NCI-H2171 (cell line): ENCODE measurements around the gene NF1.
"Not testable (repeated sequence)": the region's sequence is repeated elsewhere in the genome, so short reads cannot be mapped to it uniquely, and the experiment has no call there.

ENCODE experiments used
- DNase-seq: peaks from one replicate; lab custom pipeline; 2025; lab: John Stamatoyannopoulos, UW

NF1 gene

GRCh38 chr17:31295489-31295871 is 200.7 kb downstream of the NF1 start:
- no peak for DNase-seq

GRCh38 chr17:31296142-31296541 is 201.4 kb downstream of the NF1 start:
- DNase-seq: no peak

GRCh38 chr17:31297090-31297489 is 202.3 kb downstream of the NF1 start, which contains the start of gene OMG:
TSS of gene OMG (minus strand) at chr17:31297239. CDS start at chr17:31296331, 908 bp downstream.
- no peak for DNase-seq

- DNase-seq: peak; percentile 22
These were observed 204.8 kb downstream of the NF1 start for GRCh38 chr17:31299624-31300023.

GRCh38 chr17:31307640-31308039 is 212.9 kb downstream of the NF1 start:
- DNase-seq: no peak

GRCh38 chr17:31308372-31309334 is 213.9 kb downstream of the NF1 start:
- no peak for DNase-seq

- no peak for DNase-seq
These were observed 214.8 kb downstream of the NF1 start for GRCh38 chr17:31309556-31309955.

- DNase-seq: no peak
These were observed 215.5 kb downstream of the NF1 start for GRCh38 chr17:31310260-31310659.

- DNase-seq: no peak
These were observed 216.1 kb downstream of the NF1 start for GRCh38 chr17:31310886-31311285.

GRCh38 chr17:31311526-31311925 is 216.7 kb downstream of the NF1 start:
- no peak for DNase-seq

GRCh38 chr17:31312223-31312622 is 217.4 kb downstream of the NF1 start:
- DNase-seq: not testable (repeated sequence)

- DNase-seq: no peak
These were observed 219.4 kb downstream of the NF1 start, which contains the start of gene EVI2B for GRCh38 chr17:31313982-31314781. TSS of gene EVI2B (minus strand) at chr17:31314054. CDS start at chr17:31305609, 8,445 bp downstream.

GRCh38 chr17:31314782-31315100 is 220.0 kb downstream of the NF1 start:
- no peak for DNase-seq

GRCh38 chr17:31318298-31318801 is 223.6 kb downstream of the NF1 start:
- DNase-seq: no peak

GRCh38 chr17:31318851-31319661 is 224.3 kb downstream of the NF1 start:
- no peak for DNase-seq

GRCh38 chr17:31320241-31320640 is 225.5 kb downstream of the NF1 start:
- DNase-seq: no peak

GRCh38 chr17:31320791-31321190 is 226.0 kb downstream of the NF1 start:
- no peak for DNase-seq

GRCh38 chr17:31321481-31321880 is 226.7 kb downstream of the NF1 start, which contains the start of gene EVI2A:
TSS of gene EVI2A (minus strand) at chr17:31321622. CDS start at chr17:31319013, 2,609 bp downstream.
- DNase-seq: no peak

- no peak for DNase-seq
These were observed 227.2 kb downstream of the NF1 start for GRCh38 chr17:31321966-31322365.

- no peak for DNase-seq
These were observed 228.8 kb downstream of the NF1 start for GRCh38 chr17:31323551-31323950.

GRCh38 chr17:31327534-31328159 is 232.9 kb downstream of the NF1 start:
- no peak for DNase-seq
